ENCODE measurements around the gene POLDIP2. TPM values are rescaled to one million over a fixed set of nuclear protein-coding genes. Genes with fewer than 3 reads are reported as not detected.

The POLDIP2 gene
- total RNA-seq, 1 donor from 2014 or later, result 83.4 TPM

GRCh38 chr17:28367641-28368305, 10.4 kb upstream of the POLDIP2 start:
- no peak for DNase-seq (ENCODE audit: extremely low read depth, low read depth, low spot score)

GRCh38 chr17:28366605-28367004, 9.3 kb upstream of the POLDIP2 start:
- no peak for DNase-seq (ENCODE audit: extremely low read depth, low read depth, low spot score)

GRCh38 chr17:28365487-28365886, 8.2 kb upstream of the POLDIP2 start:
- no peak for DNase-seq (ENCODE audit: extremely low read depth, low read depth, low spot score)

DNA sequence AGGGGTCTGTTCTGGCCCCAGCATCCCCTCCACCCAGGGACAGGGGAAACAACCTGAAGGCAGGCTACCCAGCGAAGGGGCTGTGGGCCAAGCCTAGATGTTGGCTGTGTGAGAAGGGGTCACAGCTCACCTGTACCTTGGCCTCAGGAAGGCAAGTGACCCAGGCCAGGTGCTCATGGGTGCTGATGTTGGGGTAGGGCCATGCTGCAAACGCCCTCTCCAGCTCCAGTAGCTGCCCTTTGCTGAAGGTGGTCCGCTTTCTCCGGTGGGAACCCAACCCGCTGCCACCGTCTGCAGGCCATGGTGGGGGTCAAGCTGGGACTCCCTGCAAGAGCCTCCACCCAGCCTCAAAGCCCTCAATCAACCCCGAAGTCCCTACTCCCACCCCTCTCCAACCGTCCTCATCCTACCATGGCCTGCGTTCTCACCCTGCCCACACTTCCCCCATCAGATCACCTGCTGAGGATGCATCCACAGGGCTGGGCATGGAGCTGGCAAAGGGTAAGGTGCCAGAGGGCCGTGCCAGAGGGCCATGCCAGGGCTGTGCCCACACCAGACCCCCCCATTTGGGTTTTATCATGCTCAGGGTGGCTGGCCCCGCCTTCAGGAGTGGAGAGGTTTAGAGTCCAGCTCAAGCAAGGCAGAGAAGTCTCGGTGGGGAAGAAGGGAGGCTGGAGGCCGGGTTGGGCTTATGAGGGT, 7.5 kb upstream of the POLDIP2 start, which contains the start of gene SEBOX:
Gene SEBOX, minus strand, starts transcription at position 535 of the 699 bp plus-strand sequence. Its CDS starts 48 bp downstream, at position 487.
- no peak for DNase-seq (ENCODE audit: extremely low read depth, low read depth, low spot score)

DNA sequence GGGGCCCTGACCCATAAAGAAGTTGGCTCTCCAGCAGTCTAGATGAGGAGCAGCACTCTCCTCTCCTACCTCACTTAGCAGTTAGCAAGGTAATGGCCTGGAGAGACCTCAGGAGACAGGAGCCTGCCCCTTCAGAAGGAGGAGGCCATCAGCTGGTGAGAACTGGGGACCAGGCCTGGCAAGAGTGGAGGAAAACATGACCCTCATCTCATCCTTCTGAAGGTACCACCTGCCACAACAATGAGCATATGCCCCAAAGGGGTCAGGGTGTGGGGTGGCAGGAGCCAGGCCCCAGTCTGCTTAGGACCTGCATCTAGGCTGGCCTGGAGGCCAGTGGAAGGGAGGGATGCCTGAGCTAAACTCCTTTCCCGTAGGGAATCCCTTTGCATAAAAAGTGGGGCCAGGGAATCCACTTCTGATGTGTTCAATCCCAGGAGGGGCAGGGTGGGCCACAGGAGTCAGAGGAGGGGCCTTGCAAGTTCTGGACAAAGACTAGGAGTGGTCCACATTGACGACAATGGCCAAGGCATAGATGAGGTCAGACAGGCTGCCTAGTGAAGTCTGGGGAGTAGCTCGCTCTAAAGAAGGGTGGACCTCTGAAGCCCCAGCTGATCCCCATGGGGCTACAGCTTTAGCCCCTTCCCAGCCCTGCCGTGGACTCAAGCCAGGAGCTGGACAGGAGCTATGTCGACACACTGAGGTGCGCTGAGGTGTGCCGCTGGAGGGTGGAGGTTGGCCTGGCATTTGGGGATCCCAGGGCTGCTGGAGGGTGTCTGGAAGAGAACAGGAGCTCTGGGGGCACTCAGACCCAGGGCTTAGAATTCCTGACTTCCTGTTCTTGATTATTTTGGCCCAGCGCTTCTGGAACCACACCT, 6.7 kb upstream of the POLDIP2 start:
- no peak for DNase-seq (ENCODE audit: extremely low read depth, low read depth, low spot score)

DNA sequence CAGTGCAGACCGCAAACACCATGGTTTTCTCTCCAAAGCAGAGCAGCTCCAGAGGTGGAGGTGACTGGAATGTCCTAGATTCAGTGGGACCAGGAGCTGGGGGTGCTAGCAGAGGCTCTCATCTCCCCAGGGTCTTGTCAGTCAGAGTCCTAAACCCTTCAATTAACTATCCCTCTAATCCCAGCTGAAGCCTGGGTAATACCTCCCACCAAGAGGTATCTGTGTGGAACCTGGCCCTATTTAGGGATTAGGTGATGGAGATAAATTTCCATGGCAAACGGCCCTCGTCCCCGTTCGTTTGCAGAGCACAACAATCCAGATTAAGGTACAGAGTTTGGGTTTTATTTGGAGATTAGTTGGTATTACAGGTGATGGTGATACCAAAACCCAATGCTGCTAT, 5.9 kb upstream of the POLDIP2 start:
- DNase-seq (ENCODE audit: extremely low read depth, low read depth, low spot score), result no peak

- DNase-seq (ENCODE audit: extremely low read depth, low read depth, low spot score), result no peak
These were observed 522 bp upstream of the POLDIP2 start for GRCh38 chr17:28357901-28358197.

DNA sequence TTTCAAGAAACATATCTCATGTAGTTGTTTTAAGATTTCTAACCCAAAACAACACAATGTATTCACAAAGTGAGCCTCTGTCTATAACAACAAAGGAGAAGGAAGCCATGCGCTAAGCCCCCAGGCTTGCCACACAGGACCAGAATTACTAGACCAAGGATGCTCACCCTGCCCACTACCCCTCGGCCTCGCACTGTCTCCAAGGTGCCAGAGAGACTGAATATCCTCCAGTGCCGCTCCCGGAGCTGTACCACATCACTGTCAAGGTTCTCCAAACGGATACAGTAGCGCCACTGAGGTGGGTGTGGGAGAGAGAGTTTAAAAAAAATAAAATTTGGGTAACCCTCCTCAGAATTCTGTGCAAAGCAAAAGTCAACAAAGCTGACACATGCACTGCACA, 7.1 kb downstream of the POLDIP2 start:
- DNase-seq (ENCODE audit: extremely low read depth, low read depth, low spot score), result no peak

- no peak for DNase-seq (ENCODE audit: extremely low read depth, low read depth, low spot score)
These were observed 8.3 kb downstream of the POLDIP2 start for GRCh38 chr17:28348979-28349378.

GRCh38 chr17:28347261-28347891, 10.0 kb downstream of the POLDIP2 start:
- no peak for DNase-seq (ENCODE audit: extremely low read depth, low read depth, low spot score)

DNA sequence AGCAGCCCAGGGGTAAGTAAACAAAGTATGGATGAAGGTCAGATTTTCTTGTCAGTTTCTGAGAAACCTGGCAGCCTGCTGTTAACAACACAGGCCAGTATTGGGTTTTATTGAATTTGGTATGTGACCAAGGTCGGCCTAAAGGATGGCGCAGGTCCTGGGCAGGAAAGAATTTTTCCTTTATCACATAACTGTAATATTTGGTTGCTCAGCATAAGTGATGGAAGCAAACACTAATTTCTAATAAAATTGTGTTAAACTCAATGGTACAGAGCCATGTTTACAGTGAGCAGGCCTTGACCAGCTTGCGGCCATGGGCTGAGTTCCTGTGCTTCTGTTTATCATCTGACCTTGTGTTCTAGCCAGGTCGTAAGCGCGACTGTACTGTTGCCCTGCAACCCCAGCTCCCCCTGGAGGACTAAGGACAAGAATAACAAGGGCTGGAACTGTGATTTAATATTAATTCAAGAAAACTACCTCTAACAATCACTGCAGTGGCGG, 10.5 kb downstream of the POLDIP2 start:
- DNase-seq (ENCODE audit: extremely low read depth, low read depth, low spot score), result no peak

GRCh38 chr17:28346199-28346580, 11.1 kb downstream of the POLDIP2 start:
- no peak for DNase-seq (ENCODE audit: extremely low read depth, low read depth, low spot score)

GRCh38 chr17:28345419-28346198, 11.7 kb downstream of the POLDIP2 start:
- no peak for DNase-seq (ENCODE audit: extremely low read depth, low read depth, low spot score)

- DNase-seq (ENCODE audit: extremely low read depth, low read depth, low spot score), result no peak
These were observed 12.9 kb downstream of the POLDIP2 start for GRCh38 chr17:28344435-28344901.

GRCh38 chr17:28344011-28344410, 13.3 kb downstream of the POLDIP2 start:
- no peak for DNase-seq (ENCODE audit: extremely low read depth, low read depth, low spot score)

- DNase-seq (ENCODE audit: extremely low read depth, low read depth, low spot score), result no peak
These were observed 13.8 kb downstream of the POLDIP2 start for GRCh38 chr17:28343491-28343932.

- no peak for DNase-seq (ENCODE audit: extremely low read depth, low read depth, low spot score)
These were observed 15.0 kb downstream of the POLDIP2 start for GRCh38 chr17:28342313-28342712.

GRCh38 chr17:28341516-28341915, 15.8 kb downstream of the POLDIP2 start:
- DNase-seq (ENCODE audit: extremely low read depth, low read depth, low spot score), result no peak

DNA sequence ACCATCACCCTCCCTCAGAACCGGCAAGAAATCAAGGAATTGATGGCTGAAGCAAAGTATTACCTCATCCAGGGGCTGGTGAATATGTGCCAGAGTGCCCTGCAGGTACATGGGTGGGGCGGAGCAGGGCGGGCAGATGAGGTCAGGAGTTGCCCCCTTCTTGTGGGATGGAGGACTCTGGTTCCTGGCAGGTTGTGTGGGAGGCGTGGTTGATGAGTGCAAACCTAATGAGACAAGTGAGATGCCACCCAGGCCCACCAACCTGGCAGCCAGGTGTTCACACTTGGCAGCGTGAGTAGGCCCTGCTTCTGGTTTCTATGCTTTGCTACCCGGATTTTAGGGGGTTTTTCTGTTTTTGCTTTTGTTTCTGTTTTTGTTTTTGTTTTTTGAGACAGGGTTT, 17.0 kb downstream of the POLDIP2 start:
- DNase-seq (ENCODE audit: extremely low read depth, low read depth, low spot score), result no peak

DNA sequence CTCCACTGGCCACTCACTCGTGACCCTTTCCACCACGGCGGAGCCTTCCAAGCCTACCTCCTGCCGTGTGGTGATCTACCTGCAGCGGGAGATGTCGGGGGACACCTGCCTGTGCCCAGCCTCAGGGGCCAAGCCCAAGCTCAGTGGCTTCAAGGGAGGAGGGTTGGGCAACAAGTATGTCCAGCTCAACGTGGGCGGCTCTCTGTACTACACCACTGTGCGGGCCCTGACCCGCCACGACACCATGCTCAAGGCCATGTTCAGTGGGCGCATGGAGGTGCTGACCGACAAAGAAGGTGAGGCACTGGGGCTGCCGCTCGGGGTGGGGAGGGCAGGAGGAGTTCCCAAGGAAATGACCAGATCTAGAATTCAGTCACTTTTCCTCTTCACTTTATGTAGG, 17.9 kb downstream of the POLDIP2 start:
- no peak for DNase-seq (ENCODE audit: extremely low read depth, low read depth, low spot score)
